Smooth muscle cell of the brain vasculature (primary cell): ENCODE data around the gene ATP6V1F.

Source experiments
- DNase-seq: peaks from one replicate; pipeline ENCODE4 v3.0.0-alpha.2; 2012; ENCODE audit warnings: low read depth, low spot score

ATP6V1F gene

GRCh38 chr7:128882134-128882533, 19.5 kb downstream of the ATP6V1F start:
- DNase-seq, result no peak

GRCh38 chr7:128883622-128884448, 21.2 kb downstream of the ATP6V1F start:
- DNase-seq, result peak; percentile 35

GRCh38 chr7:128884561-128885369, 22.1 kb downstream of the ATP6V1F start:
- no peak for DNase-seq

GRCh38 chr7:128885370-128886187, 22.9 kb downstream of the ATP6V1F start:
- DNase-seq, result no peak

GRCh38 chr7:128886391-128887168, 23.9 kb downstream of the ATP6V1F start:
- no peak for DNase-seq

DNA sequence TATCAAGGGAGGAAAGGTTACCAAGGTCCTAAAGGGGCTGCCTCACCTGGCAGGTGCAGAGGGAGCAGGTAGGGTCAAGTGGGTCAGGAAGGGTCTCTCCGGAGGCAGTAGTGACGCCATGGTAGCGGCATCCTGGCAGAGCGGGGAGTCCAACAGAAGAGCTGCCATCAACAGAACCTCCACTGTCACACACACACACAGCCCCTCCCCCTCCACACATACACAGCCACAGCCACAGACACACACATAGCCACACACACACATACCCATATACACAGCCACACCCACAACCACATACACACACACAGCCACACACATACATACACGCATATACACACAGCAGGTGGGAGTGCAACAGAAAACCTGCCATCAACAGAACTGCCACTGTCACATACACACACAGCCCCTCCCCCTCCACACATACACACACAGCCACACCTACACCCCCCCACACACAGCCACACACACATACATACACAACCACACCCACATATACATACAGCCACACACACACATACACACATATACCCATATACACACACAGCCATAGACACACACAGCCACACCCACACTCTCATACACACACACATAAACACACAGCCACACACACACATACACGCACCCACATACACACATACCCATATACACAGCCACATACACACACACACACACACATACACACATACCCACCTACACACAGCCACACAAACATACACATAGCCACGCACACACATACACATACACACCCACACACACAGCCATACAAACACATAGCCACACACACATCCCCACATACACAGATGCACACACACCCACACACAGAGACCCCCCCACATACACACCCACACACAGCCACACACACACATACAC, 24.7 kb downstream of the ATP6V1F start:
- DNase-seq, result no peak

GRCh38 chr7:128888039-128888755, 25.5 kb downstream of the ATP6V1F start:
- DNase-seq, result no peak

- no peak for DNase-seq
Measured at GRCh38 chr7:128888756-128889095, 26.1 kb downstream of the ATP6V1F start.

DNA sequence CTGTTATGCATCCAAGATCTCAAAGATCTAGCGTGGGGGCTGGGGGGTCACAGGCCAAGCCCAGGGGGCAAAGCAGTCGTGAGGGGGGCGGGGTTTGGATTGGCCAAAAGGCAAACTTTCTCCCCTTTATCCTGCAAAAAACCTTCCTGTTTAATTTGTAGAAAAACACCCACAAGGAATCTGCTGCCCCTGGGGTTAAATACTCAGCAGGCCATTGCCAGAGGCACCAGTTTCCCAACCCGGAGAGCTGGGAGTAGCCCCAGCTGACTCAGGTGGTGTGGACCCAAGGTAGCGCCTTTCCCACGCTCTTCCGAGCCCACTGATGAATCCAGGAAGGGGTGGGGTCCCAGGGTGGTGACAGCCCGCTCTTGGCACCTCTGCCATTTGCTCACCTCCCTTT, 26.5 kb downstream of the ATP6V1F start:
- no peak for DNase-seq

DNA sequence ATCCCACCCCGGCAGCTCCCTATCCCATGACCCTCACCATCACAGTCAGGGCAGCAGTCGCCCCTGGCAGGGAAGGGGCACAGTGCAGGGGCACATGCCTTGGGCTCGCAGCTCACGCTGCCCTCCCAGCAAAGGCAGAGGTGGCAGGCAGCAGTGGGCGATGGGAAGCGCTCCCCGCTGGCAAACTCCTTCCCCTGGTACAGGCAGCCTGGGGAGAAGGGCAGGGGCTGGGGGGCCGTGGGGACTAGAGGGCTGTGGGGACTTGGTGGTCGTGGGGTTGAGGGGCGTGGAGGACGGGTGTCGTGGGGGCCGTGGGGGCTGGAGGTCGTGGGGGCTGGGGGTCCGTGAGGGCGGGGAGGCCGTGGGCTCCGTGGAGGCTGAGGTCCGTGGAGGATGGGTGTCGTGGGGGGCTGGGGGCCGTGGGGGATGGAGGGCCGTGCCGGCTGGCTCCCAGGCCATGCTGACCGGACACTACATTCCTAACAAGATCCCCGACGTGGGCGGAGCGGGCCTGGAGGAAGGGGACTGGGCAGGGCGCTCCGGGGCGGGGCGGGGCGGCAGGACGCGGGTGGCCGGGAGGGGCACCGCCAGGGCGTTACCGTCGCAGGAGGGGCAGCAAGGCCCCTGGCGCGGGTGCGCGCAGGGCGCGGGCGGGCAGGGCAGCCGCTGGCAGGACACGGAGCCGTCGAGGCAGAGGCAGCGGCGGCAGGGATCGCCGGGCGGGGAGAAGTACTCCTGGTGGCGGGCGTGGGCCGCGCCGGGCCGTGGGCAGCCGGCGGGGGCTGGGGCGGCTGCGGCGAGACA, 27.9 kb downstream of the ATP6V1F start:
- no peak for DNase-seq

GRCh38 chr7:128891110-128891941, 28.7 kb downstream of the ATP6V1F start:
- no peak for DNase-seq

DNA sequence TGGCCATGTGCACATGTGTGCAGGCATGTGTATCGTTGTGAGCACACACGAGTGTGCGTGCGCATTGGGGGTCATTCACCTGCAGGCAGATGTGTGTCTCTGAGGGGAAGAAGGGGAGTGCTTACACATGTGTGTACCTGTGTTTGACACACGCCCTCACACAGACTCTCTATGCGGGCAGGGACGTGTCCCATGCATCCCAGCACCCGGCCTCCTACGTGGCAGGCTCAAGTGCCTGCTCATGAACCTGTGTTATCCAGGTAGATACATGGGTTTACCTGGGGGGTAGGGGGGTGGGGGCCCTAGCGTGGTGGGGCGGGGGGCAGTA, 29.2 kb downstream of the ATP6V1F start:
- DNase-seq, result no peak

- no peak for DNase-seq
Measured at GRCh38 chr7:128892521-128893250, 30.0 kb downstream of the ATP6V1F start.

DNA sequence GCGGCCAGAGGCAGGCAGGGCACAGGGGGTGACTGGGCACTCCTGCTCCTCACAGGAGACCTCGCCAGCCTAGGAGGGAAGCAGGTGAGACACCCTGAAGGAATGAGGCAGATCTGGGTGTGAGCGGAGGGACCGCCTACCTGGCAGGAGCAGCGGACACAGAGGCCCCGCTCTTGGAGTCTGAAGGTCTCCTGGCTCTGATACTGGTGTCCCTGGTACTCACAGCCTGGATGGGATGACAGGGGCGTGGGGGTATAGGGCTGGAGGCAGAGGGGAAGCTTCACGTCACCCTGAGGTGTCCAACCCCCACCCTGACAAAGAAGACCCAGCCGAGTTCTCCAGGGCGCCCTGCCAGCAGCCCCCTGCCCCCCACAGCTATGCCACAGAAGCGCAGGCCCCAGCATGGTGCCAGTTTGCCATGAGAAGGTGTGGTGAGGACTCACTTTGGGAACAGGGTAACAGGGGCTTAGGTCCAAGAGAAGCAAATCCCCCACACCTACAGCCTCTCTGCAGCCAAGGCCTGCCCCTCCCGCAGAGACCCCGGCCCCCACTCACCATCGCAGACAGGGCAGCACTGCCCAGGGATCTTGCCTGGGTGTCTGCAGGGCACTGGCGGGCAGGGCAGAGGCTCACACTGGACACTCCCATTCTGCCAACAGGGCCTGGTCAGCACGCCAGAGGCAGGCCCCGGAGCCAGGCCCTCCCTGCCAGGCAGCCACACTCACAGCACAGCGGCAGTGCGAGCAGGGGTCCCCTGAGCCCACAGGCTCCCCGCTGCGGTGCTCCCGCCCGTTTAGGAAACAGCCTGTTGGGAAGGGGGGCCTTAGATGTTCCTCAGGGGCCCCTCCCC, 30.8 kb downstream of the ATP6V1F start:
- DNase-seq, result no peak

GRCh38 chr7:128894101-128894440, 31.4 kb downstream of the ATP6V1F start:
- DNase-seq, result no peak

GRCh38 chr7:128895320-128895719, 32.7 kb downstream of the ATP6V1F start:
- DNase-seq, result no peak

DNA sequence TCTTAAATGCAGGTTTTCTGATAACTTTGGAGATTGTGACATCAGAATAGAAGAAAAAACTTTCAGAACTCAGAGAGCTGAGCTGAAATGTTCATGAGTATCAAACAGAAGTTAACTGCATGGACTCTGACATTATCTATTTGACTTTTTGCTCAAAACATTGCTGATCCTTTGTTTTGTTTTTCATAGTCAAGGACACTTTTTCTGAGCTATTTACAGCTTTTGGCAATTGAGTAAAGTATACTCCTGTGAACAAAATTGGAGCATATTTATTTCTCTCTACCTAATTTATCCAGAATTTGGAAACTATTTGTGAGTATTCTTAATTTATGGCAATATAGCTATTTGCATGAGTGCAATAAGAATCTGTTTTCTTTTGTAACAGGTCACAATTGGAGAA, 36.7 kb downstream of the ATP6V1F start:
- no peak for DNase-seq
